GM12892 (cell line): Measurements from ENCODE around the gene MGMT.

Experiments used
- POLR2A ChIP-seq: IDR thresholded peaks from 2 replicates; pipeline ENCODE4 v1.6.1; 2011; ENCODE audit warnings: low read depth, low read length, control low read depth
- POLR2AphosphoS5 ChIP-seq: IDR thresholded peaks from 2 replicates; pipeline ENCODE4 v1.6.1; 2011; ENCODE audit warnings: low read depth, low read length, control low read depth
- TAF1 ChIP-seq: IDR thresholded peaks from 2 replicates; pipeline ENCODE4 v1.6.1; 2011; ENCODE audit warnings: low read depth, mild to moderate bottlenecking, control low read depth, low read length, borderline replicate concordance

DNA sequence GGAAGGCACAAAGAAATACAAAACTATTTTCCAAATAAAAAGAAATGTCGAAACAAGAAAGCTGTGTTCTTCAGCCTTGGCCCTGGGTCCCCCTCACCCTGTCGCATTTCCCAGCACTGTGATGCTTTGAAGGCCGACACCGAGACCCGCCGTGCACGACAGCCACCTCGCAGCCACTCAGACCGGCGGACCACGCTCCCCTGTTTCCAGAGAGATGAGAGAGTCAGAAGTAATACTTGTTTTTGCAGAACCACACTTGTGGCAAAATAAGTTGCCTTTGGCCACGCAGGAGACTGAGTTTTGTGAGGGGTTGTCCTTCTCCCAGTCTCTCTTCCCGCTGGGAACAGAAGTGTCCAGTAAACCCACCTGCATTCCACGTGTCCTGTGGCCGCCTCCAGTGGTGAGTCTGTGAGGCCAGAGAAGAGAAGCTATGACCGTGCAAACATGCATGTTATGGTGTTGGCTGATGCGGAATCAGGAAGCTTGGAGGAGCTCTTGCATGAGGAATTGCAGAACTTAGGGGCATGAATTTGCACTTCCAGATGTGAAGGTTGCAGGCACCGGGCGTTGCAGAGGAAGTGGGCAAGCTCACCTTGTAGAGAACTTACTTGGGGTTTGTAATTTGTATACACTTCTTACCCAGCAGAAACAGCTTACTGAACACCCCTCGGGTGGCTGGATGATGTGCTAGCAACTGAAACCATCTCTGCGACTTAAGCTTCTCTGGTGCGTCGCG is 302.5 kb downstream of the MGMT start:
- TF ChIP-seq POLR2AphosphoS5 (no peak), POLR2A (no peak), TAF1 (no peak)
